NCI-H510A treated with DMSO at 0.1 percent for 48 hours (cell line): ENCODE data around the gene ALDH1A1.

Experiments
- DNase-seq: peaks from one replicate; lab custom pipeline; 2025; lab: John Stamatoyannopoulos, UW

ALDH1A1 gene

GRCh38 chr9:72979405-72980100, 26.7 kb upstream of the ALDH1A1 start:
- DNase-seq, result no peak

GRCh38 chr9:72978744-72979143, 25.9 kb upstream of the ALDH1A1 start:
- no peak for DNase-seq

- no peak for DNase-seq
These were observed 24.8 kb upstream of the ALDH1A1 start for GRCh38 chr9:72977670-72978069.

- DNase-seq, result no peak
These were observed 21.6 kb upstream of the ALDH1A1 start for GRCh38 chr9:72974501-72974900.

GRCh38 chr9:72972636-72973035, 19.8 kb upstream of the ALDH1A1 start:
- no peak for DNase-seq

GRCh38 chr9:72971411-72971810, 18.6 kb upstream of the ALDH1A1 start:
- no peak for DNase-seq

GRCh38 chr9:72960446-72960845, 7.6 kb upstream of the ALDH1A1 start:
- peak; percentile 21 for DNase-seq

GRCh38 chr9:72958485-72959281, 5.8 kb upstream of the ALDH1A1 start:
- DNase-seq, result no peak

GRCh38 chr9:72955571-72955970, 2.7 kb upstream of the ALDH1A1 start:
- DNase-seq, result no peak

GRCh38 chr9:72955126-72955455, 2.2 kb upstream of the ALDH1A1 start:
- DNase-seq, result no peak

GRCh38 chr9:72954431-72955125, 1.7 kb upstream of the ALDH1A1 start:
- no peak for DNase-seq

GRCh38 chr9:72952381-72952690, 517 bp downstream of the ALDH1A1 start:
- DNase-seq, result no peak

GRCh38 chr9:72951520-72952380, 1.1 kb downstream of the ALDH1A1 start:
- peak; percentile 8 for DNase-seq

GRCh38 chr9:72950875-72951442, 1.9 kb downstream of the ALDH1A1 start:
- DNase-seq, result peak; percentile 3

GRCh38 chr9:72949918-72950325, 2.9 kb downstream of the ALDH1A1 start:
- no peak for DNase-seq

- DNase-seq, result no peak
These were observed 3.6 kb downstream of the ALDH1A1 start for GRCh38 chr9:72949244-72949582.

- no peak for DNase-seq
These were observed 4.1 kb downstream of the ALDH1A1 start for GRCh38 chr9:72948575-72949243.

GRCh38 chr9:72947984-72948465, 4.8 kb downstream of the ALDH1A1 start:
- peak; percentile 12 for DNase-seq

GRCh38 chr9:72946821-72947220, 6.0 kb downstream of the ALDH1A1 start:
- no peak for DNase-seq

GRCh38 chr9:72946318-72946717, 6.5 kb downstream of the ALDH1A1 start:
- no peak for DNase-seq

GRCh38 chr9:72945391-72945790, 7.5 kb downstream of the ALDH1A1 start:
- no peak for DNase-seq
